GM12892 (cell line): ENCODE data around the gene NUF2.

Source experiments
- POLR2A ChIP-seq: IDR thresholded peaks from 2 replicates; pipeline ENCODE4 v1.6.1; 2011; ENCODE audit warnings: low read depth, low read length, control low read depth
- POLR2AphosphoS5 ChIP-seq: IDR thresholded peaks from 2 replicates; pipeline ENCODE4 v1.6.1; 2011; ENCODE audit warnings: low read depth, low read length, control low read depth
- TAF1 ChIP-seq: IDR thresholded peaks from 2 replicates; pipeline ENCODE4 v1.6.1; 2011; ENCODE audit warnings: low read depth, mild to moderate bottlenecking, control low read depth, low read length, borderline replicate concordance

DNA sequence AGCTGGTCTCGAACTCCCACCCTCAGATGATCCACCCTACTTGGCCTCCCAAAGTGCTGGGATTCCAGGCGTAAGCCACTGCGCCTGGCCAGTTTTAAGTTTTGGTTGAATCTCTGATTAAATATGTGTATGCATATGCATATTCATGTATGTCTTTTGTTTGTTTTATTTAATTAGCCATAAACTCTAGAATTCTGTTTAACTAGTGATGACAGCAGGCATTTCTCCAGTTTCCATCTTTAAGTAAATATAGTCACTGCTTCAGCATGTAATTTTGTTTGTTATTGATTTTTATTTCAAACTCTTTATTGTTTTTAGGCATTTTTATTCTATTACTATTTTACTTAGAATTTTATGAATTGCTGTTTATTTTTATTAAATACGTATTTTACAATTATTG, 58.0 kb downstream of the NUF2 start:
- no peak for TF ChIP-seq POLR2A
- TF ChIP-seq POLR2AphosphoS5: no peak
- TF ChIP-seq TAF1: no peak
